ENCODE measurements around the gene EMP3.

EMP3 gene

DNA sequence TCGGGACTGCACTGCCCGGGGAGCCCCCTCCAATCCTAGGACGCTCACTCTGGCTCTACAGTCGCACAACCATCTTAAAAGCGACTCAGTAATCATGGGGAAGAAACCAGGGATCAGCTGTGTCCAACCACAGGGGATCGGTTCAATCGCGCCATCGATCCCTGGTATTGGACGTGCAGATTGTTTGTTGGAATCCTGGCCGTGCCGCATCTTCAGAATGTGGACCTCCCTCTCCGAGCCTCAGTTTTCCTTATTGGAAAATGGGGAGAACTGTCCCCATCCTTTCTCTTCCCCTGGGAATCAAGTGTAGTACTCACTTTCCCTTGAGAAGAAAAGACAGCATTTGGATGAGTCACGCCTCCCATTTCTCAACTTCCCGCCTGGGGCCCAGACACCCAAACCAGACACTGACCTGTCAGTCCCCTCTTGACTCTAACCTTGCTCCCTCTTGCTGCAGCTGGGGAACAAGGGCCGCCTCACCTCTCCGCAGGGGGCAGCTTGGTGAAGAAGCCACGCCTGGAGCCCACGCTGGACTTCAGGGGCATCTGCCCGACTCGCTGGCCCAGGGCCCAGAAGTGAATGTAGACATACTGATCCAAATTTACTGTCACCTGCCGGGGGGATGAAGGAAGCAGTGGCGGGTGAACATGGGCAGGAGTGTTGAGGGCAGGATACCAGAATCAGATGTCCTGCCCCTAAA lies 17.6 kb downstream of the EMP3 start:
- Histone ChIP-seq H2BK120ac (ENCODE audit: insufficient read depth, low read length, poor library complexity) (no peak overlapping the region), H2AFZ (ENCODE audit: insufficient read depth, low read length, poor library complexity) (no peak overlapping the region), H3K4me1 (ENCODE audit: control insufficient read depth in 1 of 2, insufficient read depth in 2 of 2, low read length in 2 of 2) (peaks cover 0 to 2% of the 10 kb centered on the region in 2 experiments), H3K4ac (ENCODE audit: low read depth, low read length) (no peak overlapping the region), H4K91ac (ENCODE audit: low read depth, low read length) (no peak overlapping the region), H3K23ac (ENCODE audit: low read length) (no peak overlapping the region), H3K27ac (ENCODE audit: low read depth, low read length) (no peak overlapping the region), H3K14ac (ENCODE audit: low read length) (no peak overlapping the region), H3K18ac (ENCODE audit: low read length) (no peak overlapping the region), H3K79me1 (ENCODE audit: low read length) (peaks cover 1% of the 10 kb centered on the region), H3K36me3 (ENCODE audit: control insufficient read depth in 1 of 2, insufficient read depth in 2 of 2, low read length in 2 of 2) (no peaks in the 10 kb centered on the region), H2BK5ac (ENCODE audit: low read depth, low read length, poor library complexity) (no peak overlapping the region), H3K27me3 (ENCODE audit: insufficient read depth, low read length) (no peaks in the 10 kb centered on the region), H3K79me2 (ENCODE audit: control insufficient read depth, insufficient read depth, low read length, poor library complexity) (no peaks in the 10 kb centered on the region), H3K4me3 (ENCODE audit: low read depth, low read length) (no peak overlapping the region), H4K12ac (ENCODE audit: low read depth, low read length) (no peak overlapping the region), H3K9ac (ENCODE audit: low read length) (no peak overlapping the region), H2AK5ac (ENCODE audit: low read length) (no peak overlapping the region), H2BK12ac (ENCODE audit: low read length) (peak overlapping the region; percentile 44), H3K9me3 (ENCODE audit: insufficient read depth, low read depth, low read length) (peaks cover 2% of the 10 kb centered on the region), H4K8ac (ENCODE audit: low read depth, low read length) (no peak overlapping the region), H3K4me2 (ENCODE audit: low read length) (no peak overlapping the region)
- DNase-seq = peak; percentile 65 to 81
- no CpG with 5 or more reads among the region's 23 CpGs for WGBS (ENCODE audit: extremely low coverage, insufficient coverage, insufficient read length)

GRCh38 chr19:48344892-48345291 lies 19.5 kb downstream of the EMP3 start:
- WGBS (ENCODE audit: extremely low coverage, insufficient coverage, insufficient read length) = no CpG with 5 or more reads among the region's 6 CpGs
- H4K12ac ChIP-seq (ENCODE audit: low read depth, low read length) = no peak overlapping the region

DNA sequence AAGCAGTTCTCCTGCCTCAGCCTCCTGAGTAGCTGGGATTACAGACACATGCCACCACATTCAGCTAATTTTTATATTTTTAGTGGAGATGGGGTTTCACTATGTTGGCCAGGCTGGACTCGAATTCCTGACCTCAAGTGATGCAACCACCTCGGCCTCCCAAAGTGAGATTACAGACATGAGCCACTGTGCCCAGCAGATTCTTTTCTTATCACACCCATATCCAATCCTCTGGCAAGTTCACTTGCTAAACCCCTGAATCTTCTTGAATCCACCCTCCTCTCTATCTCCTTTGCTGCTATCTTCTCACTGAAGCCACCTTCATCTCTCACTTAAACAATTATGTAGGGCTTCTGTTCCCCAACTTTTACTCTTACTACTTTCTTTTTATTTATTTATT lies 20.8 kb downstream of the EMP3 start:
- H3K18ac ChIP-seq (ENCODE audit: low read length) = no peak overlapping the region
- no peaks in the 10 kb centered on the region for H3K27me3 ChIP-seq (ENCODE audit: insufficient read depth, low read length)
- no peak overlapping the region for H3K27ac ChIP-seq (ENCODE audit: low read depth, low read length)
- no peak overlapping the region for H2BK12ac ChIP-seq (ENCODE audit: low read length)
- H3K79me2 ChIP-seq (ENCODE audit: control insufficient read depth, insufficient read depth, low read length, poor library complexity) = no peaks in the 10 kb centered on the region
- no peaks in the 10 kb centered on the region for H3K9me3 ChIP-seq (ENCODE audit: insufficient read depth, low read depth, low read length)
- H2BK5ac ChIP-seq (ENCODE audit: low read depth, low read length, poor library complexity) = no peak overlapping the region
- no peak overlapping the region for H4K12ac ChIP-seq (ENCODE audit: low read depth, low read length)
- no peak overlapping the region for H4K91ac ChIP-seq (ENCODE audit: low read depth, low read length)
- H3K4me1 ChIP-seq (ENCODE audit: control insufficient read depth in 1 of 2, insufficient read depth in 2 of 2, low read length in 2 of 2) = no peaks in the 10 kb centered on the region
- no CpG with 5 or more reads among the region's 2 CpGs for WGBS (ENCODE audit: extremely low coverage, insufficient coverage, insufficient read length)
- no peak overlapping the region for H3K14ac ChIP-seq (ENCODE audit: low read length)
- no peaks in the 10 kb centered on the region for H3K36me3 ChIP-seq (ENCODE audit: control insufficient read depth in 1 of 2, insufficient read depth in 2 of 2, low read length in 2 of 2)
- H3K4me2 ChIP-seq (ENCODE audit: low read length) = no peak overlapping the region
- H3K79me1 ChIP-seq (ENCODE audit: low read length) = peaks cover 1% of the 10 kb centered on the region
- no peak overlapping the region for H3K4me3 ChIP-seq (ENCODE audit: low read depth, low read length)
- H2AFZ ChIP-seq (ENCODE audit: insufficient read depth, low read length, poor library complexity) = no peak overlapping the region
- H2AK5ac ChIP-seq (ENCODE audit: low read length) = no peak overlapping the region
- no peak overlapping the region for H2BK120ac ChIP-seq (ENCODE audit: insufficient read depth, low read length, poor library complexity)
- H3K23ac ChIP-seq (ENCODE audit: low read length) = no peak overlapping the region
- H3K4ac ChIP-seq (ENCODE audit: low read depth, low read length) = no peak overlapping the region
- peak; percentile 59 to 82 for DNase-seq
- H3K9ac ChIP-seq (ENCODE audit: low read length) = no peak overlapping the region
- no peak overlapping the region for H4K8ac ChIP-seq (ENCODE audit: low read depth, low read length)

More at GRCh38 chr19:48344892-48345291, 19.5 kb downstream of the EMP3 start:
- H2BK120ac ChIP-seq (ENCODE audit: insufficient read depth, low read length, poor library complexity) = no peak overlapping the region
- H3K9ac ChIP-seq (ENCODE audit: low read length) = no peak overlapping the region
- H3K4ac ChIP-seq (ENCODE audit: low read depth, low read length) = no peak overlapping the region
- no peak overlapping the region for H3K27ac ChIP-seq (ENCODE audit: low read depth, low read length)
- no peak overlapping the region for H2AK5ac ChIP-seq (ENCODE audit: low read length)
- no peak overlapping the region for H4K91ac ChIP-seq (ENCODE audit: low read depth, low read length)
- no peak for DNase-seq
- H2BK5ac ChIP-seq (ENCODE audit: low read depth, low read length, poor library complexity) = no peak overlapping the region
- no peak overlapping the region for H3K4me3 ChIP-seq (ENCODE audit: low read depth, low read length)
- H3K14ac ChIP-seq (ENCODE audit: low read length) = no peak overlapping the region
- H2BK12ac ChIP-seq (ENCODE audit: low read length) = no peak overlapping the region
- H3K9me3 ChIP-seq (ENCODE audit: insufficient read depth, low read depth, low read length) = peaks cover 2% of the 10 kb centered on the region
- H3K4me1 ChIP-seq (ENCODE audit: control insufficient read depth in 1 of 2, insufficient read depth in 2 of 2, low read length in 2 of 2) = no peaks in the 10 kb centered on the region
- H4K8ac ChIP-seq (ENCODE audit: low read depth, low read length) = peak overlapping the region; percentile 42
- no peak overlapping the region for H2AFZ ChIP-seq (ENCODE audit: insufficient read depth, low read length, poor library complexity)
- no peak overlapping the region for H3K18ac ChIP-seq (ENCODE audit: low read length)
- H3K36me3 ChIP-seq (ENCODE audit: control insufficient read depth in 1 of 2, insufficient read depth in 2 of 2, low read length in 2 of 2) = no peaks in the 10 kb centered on the region
- H3K79me2 ChIP-seq (ENCODE audit: control insufficient read depth, insufficient read depth, low read length, poor library complexity) = no peaks in the 10 kb centered on the region
- no peaks in the 10 kb centered on the region for H3K27me3 ChIP-seq (ENCODE audit: insufficient read depth, low read length)
- no peak overlapping the region for H3K23ac ChIP-seq (ENCODE audit: low read length)
- peaks cover 1% of the 10 kb centered on the region for H3K79me1 ChIP-seq (ENCODE audit: low read length)
- H3K4me2 ChIP-seq (ENCODE audit: low read length) = no peak overlapping the region

- no peak overlapping the region for H2BK120ac ChIP-seq (ENCODE audit: insufficient read depth, low read length, poor library complexity)
- no peaks in the 10 kb centered on the region for H3K36me3 ChIP-seq (ENCODE audit: control insufficient read depth in 1 of 2, insufficient read depth in 2 of 2, low read length in 2 of 2)
- H3K23ac ChIP-seq (ENCODE audit: low read length) = no peak overlapping the region
- H2AK5ac ChIP-seq (ENCODE audit: low read length) = no peak overlapping the region
- H3K27ac ChIP-seq (ENCODE audit: low read depth, low read length) = no peak overlapping the region
- no CpG with 5 or more reads among the region's 5 CpGs for WGBS (ENCODE audit: extremely low coverage, insufficient coverage, insufficient read length)
- no peaks in the 10 kb centered on the region for H3K27me3 ChIP-seq (ENCODE audit: insufficient read depth, low read length)
- H3K4me2 ChIP-seq (ENCODE audit: low read length) = no peak overlapping the region
- H4K12ac ChIP-seq (ENCODE audit: low read depth, low read length) = no peak overlapping the region
- H3K79me1 ChIP-seq (ENCODE audit: low read length) = no peaks in the 10 kb centered on the region
- no peak overlapping the region for H3K18ac ChIP-seq (ENCODE audit: low read length)
- H3K14ac ChIP-seq (ENCODE audit: low read length) = no peak overlapping the region
- no peak overlapping the region for H2BK12ac ChIP-seq (ENCODE audit: low read length)
- no peak overlapping the region for H2AFZ ChIP-seq (ENCODE audit: insufficient read depth, low read length, poor library complexity)
- H2BK5ac ChIP-seq (ENCODE audit: low read depth, low read length, poor library complexity) = no peak overlapping the region
- no peak overlapping the region for H4K8ac ChIP-seq (ENCODE audit: low read depth, low read length)
- no peak overlapping the region for H3K4me3 ChIP-seq (ENCODE audit: low read depth, low read length)
- H3K79me2 ChIP-seq (ENCODE audit: control insufficient read depth, insufficient read depth, low read length, poor library complexity) = no peaks in the 10 kb centered on the region
- no peak overlapping the region for H3K4ac ChIP-seq (ENCODE audit: low read depth, low read length)
- DNase-seq = no peak
- H3K4me1 ChIP-seq (ENCODE audit: control insufficient read depth in 1 of 2, insufficient read depth in 2 of 2, low read length in 2 of 2) = no peaks in the 10 kb centered on the region
- no peaks in the 10 kb centered on the region for H3K9me3 ChIP-seq (ENCODE audit: insufficient read depth, low read depth, low read length)
- no peak overlapping the region for H4K91ac ChIP-seq (ENCODE audit: low read depth, low read length)
- H3K9ac ChIP-seq (ENCODE audit: low read length) = no peak overlapping the region
Observed at GRCh38 chr19:48348045-48348444, 22.7 kb downstream of the EMP3 start.

All from trophoblast cell (in vitro differentiated cells and primary cell).